SK-N-SH (cell line): ENCODE data around the gene PET100. TPM values are rescaled to one million over a fixed set of nuclear protein-coding genes. Genes with fewer than 3 reads are reported as not detected.
A peak's percentile ranks its signal among the peaks of the same experiment; 100 is the strongest.

Experiments used
- CTCF ChIA-PET: fragments of 300-600, 350-600 bp; formaldehyde crosslinking; extraction: SDS; loops from one replicate; lab custom pipeline; 2021; lab: Yijun Ruan, JAX
- POLR2A ChIA-PET: fragments of 350-600 bp; sonication (Branson Sonifier 250); formaldehyde crosslinking; extraction: SDS; loops from one replicate; lab custom pipeline; 2020; ENCODE audit warnings: antibody characterized with exemption, inconsistent platforms; lab: Yijun Ruan, JAX
- DNase-seq: peaks from one replicate; pipeline ENCODE4 v3.0.0; 2012
- H2AFZ ChIP-seq: fragments of 200-600 bp; sonication (generic); 2 replicates; pipeline ENCODE4 v1.8.1; 2016; ENCODE audit warnings: antibody characterized with exemption, mild to moderate bottlenecking, low read depth
- H3F3A ChIP-seq: fragments of 200-600 bp; sonication (generic); replicated peaks from 2 replicates; pipeline ENCODE3; 2016; ENCODE audit warnings: antibody characterized with exemption, mild to moderate bottlenecking; ENCODE audit not compliant: insufficient read depth
- H3K27ac ChIP-seq, 2 experiments: fragments of 200-500 bp in 1 of 2; fragments of 200-600 bp in 1 of 2; sonication (Bioruptor generic) in 1 of 2; sonication (generic), shearing (Covaris generic) in 1 of 2; 2 replicates each; pipeline versions ENCODE4 v1.5.1 to v1.6.1; 2014 to 2016; ENCODE audit warnings: low read depth in 2 of 2, inconsistent platforms in 1 of 2, low read length in 1 of 2, mild to moderate bottlenecking in 1 of 2, mixed read lengths in 1 of 2
- H3K27me3 ChIP-seq: fragments of 200-600 bp; sonication (generic), shearing (Covaris generic); 2 replicates; pipeline ENCODE4 v1.6.1; 2016; ENCODE audit warnings: mixed run types; ENCODE audit not compliant: insufficient read depth
- H3K36me3 ChIP-seq, 2 experiments: fragments of 200-500 bp in 1 of 2; fragments of 200-600 bp in 1 of 2; sonication (Bioruptor generic) in 1 of 2; sonication (generic) in 1 of 2; replicated peaks in 1 of 2; 2 replicates each; pipeline versions ENCODE3 to v1.5.1; 2014 to 2016; ENCODE audit warnings: low read length in 1 of 2, mild to moderate bottlenecking in 1 of 2; ENCODE audit not compliant: insufficient read depth in 2 of 2, control insufficient read depth in 1 of 2
- H3K4me1 ChIP-seq, 2 experiments: fragments of 200-500 bp in 1 of 2; fragments of 200-600 bp in 1 of 2; sonication (Bioruptor generic) in 1 of 2; sonication (generic), shearing (Covaris generic) in 1 of 2; 2 replicates each; pipeline versions ENCODE4 v1.5.1 to v1.6.1; 2014 to 2016; ENCODE audit warnings: low read depth in 1 of 2, low read length in 1 of 2, mixed run types in 1 of 2; ENCODE audit not compliant: insufficient read depth in 2 of 2, control insufficient read depth in 1 of 2
- H3K4me2 ChIP-seq: fragments of 200-600 bp; sonication (generic), shearing (Covaris generic); 2 replicates; pipeline ENCODE4 v1.6.1; 2017; ENCODE audit warnings: mixed run types
- H3K4me3 ChIP-seq, 2 experiments: fragments of 200-500 bp in 1 of 2; fragments of 200-600 bp in 1 of 2; sonication (Bioruptor generic) in 1 of 2; sonication (generic), shearing (Covaris generic) in 1 of 2; 2 replicates each; pipeline versions ENCODE4 v1.5.1 to v1.8.1; 2014 to 2016; ENCODE audit warnings: low read depth in 2 of 2, inconsistent platforms in 1 of 2, low read length in 1 of 2, mild to moderate bottlenecking in 1 of 2, mixed read lengths in 1 of 2, moderate library complexity in 1 of 2
- H3K79me2 ChIP-seq: fragments of 200-600 bp; sonication (generic); 2 replicates; pipeline ENCODE4 v1.8.1; 2017; ENCODE audit warnings: mild to moderate bottlenecking; ENCODE audit not compliant: insufficient read depth
- H3K9ac ChIP-seq: fragments of 200-600 bp; sonication (generic); 2 replicates; pipeline ENCODE4 v1.6.1; 2017; ENCODE audit warnings: mixed run types
- H3K9me2 ChIP-seq: fragments of 200-600 bp; sonication (generic); 2 replicates; pipeline ENCODE4 v1.6.1; 2017; ENCODE audit warnings: mixed run types
- H3K9me3 ChIP-seq: fragments of 200-600 bp; sonication (generic); 2 replicates; pipeline ENCODE4 v1.6.1; 2017; ENCODE audit warnings: mixed run types, mild to moderate bottlenecking, moderate library complexity
- H4K20me1 ChIP-seq: fragments of 200-600 bp; sonication (generic); 2 replicates; pipeline ENCODE4 v1.6.1; 2017; ENCODE audit warnings: mild to moderate bottlenecking, mixed run types; ENCODE audit not compliant: insufficient read depth
- CHD2 ChIP-seq: fragments of 150-350 bp; IDR thresholded peaks from 2 replicates; pipeline ENCODE4 v1.6.1; 2018; ENCODE audit warnings: low read length; ENCODE audit not compliant: partially characterized antibody
- EP300 ChIP-seq, 2 experiments: IDR thresholded peaks; 2 replicates each; pipeline versions ENCODE4 v1.4.0 to v1.6.1; 2012; ENCODE audit warnings: borderline replicate concordance in 1 of 2, low read depth in 1 of 2, low read length in 1 of 2
- FOSL2 ChIP-seq: IDR thresholded peaks from 2 replicates; pipeline ENCODE4 v1.4.0; 2012; ENCODE audit warnings: low read depth, mild to moderate bottlenecking, moderate library complexity, borderline replicate concordance
- FOXJ3 ChIP-seq: sonication (generic); formaldehyde crosslinking; IDR thresholded peaks from 2 replicates; pipeline ENCODE4 v1.5.1; 2020; ENCODE audit warnings: mild to moderate bottlenecking, missing genetic modification reagents
- GABPA ChIP-seq: IDR thresholded peaks from 2 replicates; pipeline ENCODE4 v1.4.0; 2012; ENCODE audit warnings: low read depth, mild to moderate bottlenecking
- MEF2A ChIP-seq: IDR thresholded peaks from 2 replicates; pipeline ENCODE4 v1.4.0; 2012; ENCODE audit warnings: low read depth, borderline replicate concordance
- MXI1 ChIP-seq: IDR thresholded peaks from 2 replicates; pipeline ENCODE4 v1.6.1; 2012; ENCODE audit warnings: mild to moderate bottlenecking, low read depth, low read length, improper control_type of control experiment
- NFIC ChIP-seq: IDR thresholded peaks from 2 replicates; pipeline ENCODE4 v1.4.0; 2012; ENCODE audit warnings: borderline replicate concordance
- NRF1 ChIP-seq: IDR thresholded peaks from 2 replicates; pipeline ENCODE4 v1.6.1; 2012; ENCODE audit warnings: low read depth, mild to moderate bottlenecking, low read length
- POLR2AphosphoS5 ChIP-seq: IDR thresholded peaks from 2 replicates; pipeline ENCODE4 v1.6.1; 2012; ENCODE audit warnings: low read depth, low read length
- RAD21 ChIP-seq: IDR thresholded peaks from 2 replicates; pipeline ENCODE4 v1.6.1; 2012; ENCODE audit warnings: mild to moderate bottlenecking, low read length
- RCOR1 ChIP-seq: fragments of 150-350 bp; IDR thresholded peaks from 2 replicates; pipeline ENCODE4 v1.6.1; 2017; ENCODE audit warnings: antibody characterized with exemption, low read length
- RFX5 ChIP-seq: IDR thresholded peaks from 2 replicates; pipeline ENCODE4 v1.6.1; 2012; ENCODE audit warnings: mild to moderate bottlenecking, improper control_type of control experiment, low read length
- RXRA ChIP-seq: IDR thresholded peaks from 2 replicates; pipeline ENCODE4 v1.4.0; 2012; ENCODE audit warnings: low read depth, mild to moderate bottlenecking, borderline replicate concordance
- SMC3 ChIP-seq: IDR thresholded peaks from 2 replicates; pipeline ENCODE4 v1.6.1; 2012; ENCODE audit warnings: low read depth, low read length, improper control_type of control experiment
- TAF1 ChIP-seq: IDR thresholded peaks from 2 replicates; pipeline ENCODE4 v1.6.1; 2012; ENCODE audit warnings: low read depth, mild to moderate bottlenecking, low read length, moderate library complexity, borderline replicate concordance
- TCF12 ChIP-seq: IDR thresholded peaks from 2 replicates; pipeline ENCODE4 v1.4.0; 2012
- WGBS: methylation state at CpG from one replicate; pipeline ENCODE4 v1.1.6; 2017; ENCODE audit warnings: low lambda C conversion rate; 5-methylcytosine and 5-hydroxymethylcytosine counted together
- polyA plus RNA-seq, 3 experiments: library from polyadenylated mRNA; depleted of rRNA; stranded (reverse); fragments of >200 nt; gene quantifications; 2 replicates each; pipeline ENCODE4 v1.2.3, GENCODE V29; 2012
- TF ChIP-seq, protein P1 (sequence below): IDR thresholded peaks from 2 replicates; pipeline ENCODE4; 2012
- TF ChIP-seq, protein P2 (sequence below): IDR thresholded peaks from 2 replicates; pipeline ENCODE4 v1.4.0; 2012; ENCODE audit warnings: low read depth, borderline replicate concordance
- TF ChIP-seq, protein P3 (sequence below): fragments of 150-350 bp; IDR thresholded peaks from 2 replicates; pipeline ENCODE4 v1.6.1; 2016; ENCODE audit warnings: mild to moderate bottlenecking, low read depth, low read length
- TF ChIP-seq, protein P4 (sequence below): IDR thresholded peaks from 2 replicates; pipeline ENCODE4 v1.4.0; 2012; ENCODE audit warnings: low read depth, borderline replicate concordance
- TF ChIP-seq, protein P5 (sequence below): IDR thresholded peaks from 2 replicates; pipeline ENCODE4 v1.4.0; 2012; ENCODE audit warnings: low read depth
- TF ChIP-seq, protein P6 (sequence below): fragments of 200-600 bp; sonication (generic); IDR thresholded peaks from 2 replicates; pipeline ENCODE4 v1.6.1; 2017; ENCODE audit warnings: antibody characterized with exemption, mild to moderate bottlenecking, moderate library complexity

PET100 gene
- polyA plus RNA-seq, 1 of the 3 experiments (the other 2 are of a cell fraction): 48.1 TPM

DNA sequence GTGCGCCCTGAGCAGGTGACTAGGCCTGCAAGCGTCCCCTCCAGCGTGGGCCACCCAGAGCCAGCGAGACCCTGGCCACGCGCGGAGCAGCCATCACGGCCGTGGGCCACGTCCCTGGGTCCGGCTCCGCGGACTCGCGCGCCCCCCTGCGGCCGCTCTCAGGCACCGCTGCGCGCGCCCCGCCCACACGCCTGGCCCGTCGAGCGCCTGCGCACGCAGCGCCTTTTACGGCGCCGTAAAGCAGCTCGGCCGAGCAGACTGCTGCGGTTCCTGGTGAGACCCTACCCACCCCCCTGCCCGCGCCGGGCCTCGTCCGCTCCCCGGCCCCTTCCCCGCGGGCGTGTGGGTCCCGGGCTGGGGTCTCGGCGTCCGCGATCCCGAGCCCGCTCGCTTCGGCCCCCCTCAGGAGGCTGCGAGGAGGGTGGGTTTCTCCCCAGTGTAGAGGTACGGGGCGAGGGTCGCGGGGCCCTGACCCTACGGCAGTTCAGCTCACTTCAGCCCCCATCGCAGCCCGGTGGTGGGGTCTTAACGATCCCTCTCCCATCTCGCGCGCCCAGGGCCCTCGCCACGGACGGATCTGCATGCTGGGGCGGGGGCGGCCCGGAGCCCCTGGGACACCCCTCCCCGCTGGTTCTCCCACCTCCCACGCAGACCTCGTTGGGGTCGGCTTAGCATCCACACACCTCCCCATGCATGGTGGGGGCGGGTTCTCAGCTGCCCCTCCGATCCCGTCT, 51.2 kb downstream of the PET100 start, which contains the start of gene TRAPPC5:
TRAPPC5 (plus strand) TSS at position 228 of the 734 bp plus-strand sequence. CDS start 1,421 bp downstream, outside the sequence.
- H3K9me2 ChIP-seq: no peaks in the 10 kb centered on the region
- H2AFZ ChIP-seq: peak within 1 kb of the TSS; percentile 97; the same call in 1 of the 2 replicates
- DNase-seq: peak; percentile 98
- H3K4me3 ChIP-seq: peak within 1 kb of the TSS; percentile 87 to 92
- POLR2A ChIA-PET: interaction anchor here (0.6 to 1.2 kb wide), 4 partner anchors 45 to 155 kb away, joined by 3 to 8 read pairs (median 3); partner anchors contain the start of genes PET100 and XAB2
- CTCF ChIA-PET: interaction anchor here (0.6 to 8.2 kb wide), 78 partner anchors 9 to 600 kb away, joined by 3 to 171 read pairs (median 5); partner anchors contain the start of genes CAMSAP3, CLEC4M, PCP2 and PET100
- 4% methylated on average over 12 of the region's 79 CpGs for WGBS
- peak within 1 kb of the TSS; percentile 97 for H3K4me2 ChIP-seq
- peaks cover 28% of the 10 kb centered on the region for H3K27me3 ChIP-seq
- peaks cover 0 to 13% of the 10 kb centered on the region in 2 experiments; a peak in 1 of 4 replicates for H3K4me1 ChIP-seq
- H3K9me3 ChIP-seq: no peaks in the 10 kb centered on the region
- peak; percentile 10; the same call in 1 of the 2 replicates for TF ChIP-seq TAF1
- TF ChIP-seq, protein P1, sequence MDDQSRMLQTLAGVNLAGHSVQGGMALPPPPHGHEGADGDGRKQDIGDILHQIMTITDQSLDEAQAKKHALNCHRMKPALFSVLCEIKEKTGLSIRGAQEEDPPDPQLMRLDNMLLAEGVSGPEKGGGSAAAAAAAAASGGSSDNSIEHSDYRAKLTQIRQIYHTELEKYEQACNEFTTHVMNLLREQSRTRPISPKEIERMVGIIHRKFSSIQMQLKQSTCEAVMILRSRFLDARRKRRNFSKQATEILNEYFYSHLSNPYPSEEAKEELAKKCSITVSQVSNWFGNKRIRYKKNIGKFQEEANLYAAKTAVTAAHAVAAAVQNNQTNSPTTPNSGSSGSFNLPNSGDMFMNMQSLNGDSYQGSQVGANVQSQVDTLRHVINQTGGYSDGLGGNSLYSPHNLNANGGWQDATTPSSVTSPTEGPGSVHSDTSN: no peak
- TF ChIP-seq EP300 (IDR thresholded peaks at IDR 0.05; ENCODE audit: borderline replicate concordance in 1 of 2, low read depth in 1 of 2, low read length in 1 of 2): no peak
- peak; percentile 82 for TF ChIP-seq RAD21
- TF ChIP-seq, protein P2, sequence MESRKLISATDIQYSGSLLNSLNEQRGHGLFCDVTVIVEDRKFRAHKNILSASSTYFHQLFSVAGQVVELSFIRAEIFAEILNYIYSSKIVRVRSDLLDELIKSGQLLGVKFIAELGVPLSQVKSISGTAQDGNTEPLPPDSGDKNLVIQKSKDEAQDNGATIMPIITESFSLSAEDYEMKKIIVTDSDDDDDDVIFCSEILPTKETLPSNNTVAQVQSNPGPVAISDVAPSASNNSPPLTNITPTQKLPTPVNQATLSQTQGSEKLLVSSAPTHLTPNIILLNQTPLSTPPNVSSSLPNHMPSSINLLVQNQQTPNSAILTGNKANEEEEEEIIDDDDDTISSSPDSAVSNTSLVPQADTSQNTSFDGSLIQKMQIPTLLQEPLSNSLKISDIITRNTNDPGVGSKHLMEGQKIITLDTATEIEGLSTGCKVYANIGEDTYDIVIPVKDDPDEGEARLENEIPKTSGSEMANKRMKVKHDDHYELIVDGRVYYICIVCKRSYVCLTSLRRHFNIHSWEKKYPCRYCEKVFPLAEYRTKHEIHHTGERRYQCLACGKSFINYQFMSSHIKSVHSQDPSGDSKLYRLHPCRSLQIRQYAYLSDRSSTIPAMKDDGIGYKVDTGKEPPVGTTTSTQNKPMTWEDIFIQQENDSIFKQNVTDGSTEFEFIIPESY: no peak
- TF ChIP-seq, protein P3, sequence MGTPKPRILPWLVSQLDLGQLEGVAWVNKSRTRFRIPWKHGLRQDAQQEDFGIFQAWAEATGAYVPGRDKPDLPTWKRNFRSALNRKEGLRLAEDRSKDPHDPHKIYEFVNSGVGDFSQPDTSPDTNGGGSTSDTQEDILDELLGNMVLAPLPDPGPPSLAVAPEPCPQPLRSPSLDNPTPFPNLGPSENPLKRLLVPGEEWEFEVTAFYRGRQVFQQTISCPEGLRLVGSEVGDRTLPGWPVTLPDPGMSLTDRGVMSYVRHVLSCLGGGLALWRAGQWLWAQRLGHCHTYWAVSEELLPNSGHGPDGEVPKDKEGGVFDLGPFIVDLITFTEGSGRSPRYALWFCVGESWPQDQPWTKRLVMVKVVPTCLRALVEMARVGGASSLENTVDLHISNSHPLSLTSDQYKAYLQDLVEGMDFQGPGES: no peak
- TF ChIP-seq, protein P4, sequence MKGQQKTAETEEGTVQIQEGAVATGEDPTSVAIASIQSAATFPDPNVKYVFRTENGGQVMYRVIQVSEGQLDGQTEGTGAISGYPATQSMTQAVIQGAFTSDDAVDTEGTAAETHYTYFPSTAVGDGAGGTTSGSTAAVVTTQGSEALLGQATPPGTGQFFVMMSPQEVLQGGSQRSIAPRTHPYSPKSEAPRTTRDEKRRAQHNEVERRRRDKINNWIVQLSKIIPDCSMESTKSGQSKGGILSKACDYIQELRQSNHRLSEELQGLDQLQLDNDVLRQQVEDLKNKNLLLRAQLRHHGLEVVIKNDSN: no peak
- TF ChIP-seq MEF2A: no peak
- TF ChIP-seq RCOR1: peak; percentile 64; the same call in 1 of the 2 replicates
- no peak for TF ChIP-seq RFX5
- TF ChIP-seq, protein P5, sequence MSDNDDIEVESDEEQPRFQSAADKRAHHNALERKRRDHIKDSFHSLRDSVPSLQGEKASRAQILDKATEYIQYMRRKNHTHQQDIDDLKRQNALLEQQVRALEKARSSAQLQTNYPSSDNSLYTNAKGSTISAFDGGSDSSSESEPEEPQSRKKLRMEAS: no peak
- TF ChIP-seq FOXJ3 (CRISPR knock-in tag): no peak
- TF ChIP-seq TCF12: no peak
- TF ChIP-seq POLR2AphosphoS5: peak; percentile 54
- TF ChIP-seq CHD2: peak; percentile 17
- TF ChIP-seq MXI1: no peak; the same call in 1 of the 2 replicates
- no peak for TF ChIP-seq NFIC
- peak; percentile 93 for TF ChIP-seq NRF1
- no peak for TF ChIP-seq RXRA
- peak; percentile 79 for TF ChIP-seq SMC3
- TF ChIP-seq, protein P6, sequence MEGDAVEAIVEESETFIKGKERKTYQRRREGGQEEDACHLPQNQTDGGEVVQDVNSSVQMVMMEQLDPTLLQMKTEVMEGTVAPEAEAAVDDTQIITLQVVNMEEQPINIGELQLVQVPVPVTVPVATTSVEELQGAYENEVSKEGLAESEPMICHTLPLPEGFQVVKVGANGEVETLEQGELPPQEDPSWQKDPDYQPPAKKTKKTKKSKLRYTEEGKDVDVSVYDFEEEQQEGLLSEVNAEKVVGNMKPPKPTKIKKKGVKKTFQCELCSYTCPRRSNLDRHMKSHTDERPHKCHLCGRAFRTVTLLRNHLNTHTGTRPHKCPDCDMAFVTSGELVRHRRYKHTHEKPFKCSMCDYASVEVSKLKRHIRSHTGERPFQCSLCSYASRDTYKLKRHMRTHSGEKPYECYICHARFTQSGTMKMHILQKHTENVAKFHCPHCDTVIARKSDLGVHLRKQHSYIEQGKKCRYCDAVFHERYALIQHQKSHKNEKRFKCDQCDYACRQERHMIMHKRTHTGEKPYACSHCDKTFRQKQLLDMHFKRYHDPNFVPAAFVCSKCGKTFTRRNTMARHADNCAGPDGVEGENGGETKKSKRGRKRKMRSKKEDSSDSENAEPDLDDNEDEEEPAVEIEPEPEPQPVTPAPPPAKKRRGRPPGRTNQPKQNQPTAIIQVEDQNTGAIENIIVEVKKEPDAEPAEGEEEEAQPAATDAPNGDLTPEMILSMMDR: peak; percentile 87
- no peak for TF ChIP-seq GABPA
- TF ChIP-seq FOSL2: no peak
- TF ChIP-seq, all 33 proteins: peak for 8
- peak within 1 kb of the TSS in 1 of 2 experiments; percentile 72; a peak in 1 of 4 replicates for H3K27ac ChIP-seq
- no peaks in the 10 kb centered on the region for H4K20me1 ChIP-seq
- H3K9ac ChIP-seq: peak within 1 kb of the TSS; percentile 93
- no peaks in the 10 kb centered on the region for H3F3A ChIP-seq
- H3K79me2 ChIP-seq: peaks cover 14% of the 10 kb centered on the region
- peaks cover 5 to 6% of the 10 kb centered on the region in 2 experiments for H3K36me3 ChIP-seq
